ENCODE measurements around the gene FBXO10. TPM values are rescaled to one million over a fixed set of nuclear protein-coding genes. Genes with fewer than 3 reads are reported as not detected.

FBXO10 gene
- total RNA-seq, 1 donor = 28.6 TPM

DNA sequence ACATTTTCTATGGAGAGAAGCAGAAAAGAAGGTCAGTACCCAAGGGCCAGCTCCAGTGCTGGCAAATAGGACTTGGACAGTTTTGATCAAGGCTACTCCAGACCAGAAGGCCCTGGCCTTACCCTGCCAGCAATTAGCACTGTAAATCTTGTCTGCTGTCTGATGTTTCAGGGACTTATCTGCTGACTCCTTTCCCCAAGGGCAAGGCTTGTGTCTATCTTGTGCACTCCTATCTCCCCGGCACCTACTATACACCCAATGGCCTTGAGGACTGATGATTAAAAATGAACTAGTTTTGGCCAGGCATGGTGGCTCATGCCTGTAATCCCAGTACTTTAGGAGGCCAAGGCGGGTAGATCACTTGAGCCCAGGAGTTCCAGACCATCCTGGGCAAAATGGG, 53.2 kb downstream of the FBXO10 start:
- no peaks in the 10 kb centered on the region for H4K20me1 ChIP-seq (ENCODE audit: insufficient read depth, low read length)
- no peak overlapping the region for H3K27ac ChIP-seq (ENCODE audit: low read depth, low read length)
- no peak overlapping the region for H2AFZ ChIP-seq (ENCODE audit: low read length)
- no peak for DNase-seq (ENCODE audit: insufficient read length, low spot score, missing footprints)
- H3K4me3 ChIP-seq (ENCODE audit: insufficient read depth, low read length) = no peak overlapping the region
- TF ChIP-seq, protein P1, sequence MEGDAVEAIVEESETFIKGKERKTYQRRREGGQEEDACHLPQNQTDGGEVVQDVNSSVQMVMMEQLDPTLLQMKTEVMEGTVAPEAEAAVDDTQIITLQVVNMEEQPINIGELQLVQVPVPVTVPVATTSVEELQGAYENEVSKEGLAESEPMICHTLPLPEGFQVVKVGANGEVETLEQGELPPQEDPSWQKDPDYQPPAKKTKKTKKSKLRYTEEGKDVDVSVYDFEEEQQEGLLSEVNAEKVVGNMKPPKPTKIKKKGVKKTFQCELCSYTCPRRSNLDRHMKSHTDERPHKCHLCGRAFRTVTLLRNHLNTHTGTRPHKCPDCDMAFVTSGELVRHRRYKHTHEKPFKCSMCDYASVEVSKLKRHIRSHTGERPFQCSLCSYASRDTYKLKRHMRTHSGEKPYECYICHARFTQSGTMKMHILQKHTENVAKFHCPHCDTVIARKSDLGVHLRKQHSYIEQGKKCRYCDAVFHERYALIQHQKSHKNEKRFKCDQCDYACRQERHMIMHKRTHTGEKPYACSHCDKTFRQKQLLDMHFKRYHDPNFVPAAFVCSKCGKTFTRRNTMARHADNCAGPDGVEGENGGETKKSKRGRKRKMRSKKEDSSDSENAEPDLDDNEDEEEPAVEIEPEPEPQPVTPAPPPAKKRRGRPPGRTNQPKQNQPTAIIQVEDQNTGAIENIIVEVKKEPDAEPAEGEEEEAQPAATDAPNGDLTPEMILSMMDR (IDR thresholded peaks at IDR 0.05; ENCODE audit: extremely low read depth, low read depth, low read length) = no peak
- no peaks in the 10 kb centered on the region for H3K4me1 ChIP-seq (ENCODE audit: insufficient read depth, low read length)
- no peaks in the 10 kb centered on the region for H3K79me2 ChIP-seq (ENCODE audit: insufficient read depth, low read length)
- no peaks in the 10 kb centered on the region for H3K27me3 ChIP-seq (ENCODE audit: insufficient read depth, low read length)
- H3K4me2 ChIP-seq (ENCODE audit: insufficient read depth, low read length) = no peak overlapping the region
- peaks cover 40% of the 10 kb centered on the region for H3K36me3 ChIP-seq (ENCODE audit: insufficient read depth, low read length)
- no peaks in the 10 kb centered on the region for H3K9me3 ChIP-seq (ENCODE audit: low read depth, low read length)

- Histone ChIP-seq H3K36me3 (ENCODE audit: insufficient read depth, low read length) (peaks cover 40% of the 10 kb centered on the region), H2AFZ (ENCODE audit: low read length) (no peak overlapping the region), H4K20me1 (ENCODE audit: insufficient read depth, low read length) (no peaks in the 10 kb centered on the region), H3K4me2 (ENCODE audit: insufficient read depth, low read length) (no peak overlapping the region), H3K27me3 (ENCODE audit: insufficient read depth, low read length) (no peaks in the 10 kb centered on the region), H3K27ac (ENCODE audit: low read depth, low read length) (no peak overlapping the region), H3K79me2 (ENCODE audit: insufficient read depth, low read length) (no peaks in the 10 kb centered on the region), H3K4me3 (ENCODE audit: insufficient read depth, low read length) (no peak overlapping the region), H3K4me1 (ENCODE audit: insufficient read depth, low read length) (no peaks in the 10 kb centered on the region), H3K9me3 (ENCODE audit: low read depth, low read length) (no peaks in the 10 kb centered on the region)
- no peak for DNase-seq (ENCODE audit: insufficient read length, low spot score, missing footprints)
- TF ChIP-seq, protein P1 (IDR thresholded peaks at IDR 0.05; ENCODE audit: extremely low read depth, low read depth, low read length) = no peak
Measured at GRCh38 chr9:37521111-37521510, 55.1 kb downstream of the FBXO10 start.

DNA sequence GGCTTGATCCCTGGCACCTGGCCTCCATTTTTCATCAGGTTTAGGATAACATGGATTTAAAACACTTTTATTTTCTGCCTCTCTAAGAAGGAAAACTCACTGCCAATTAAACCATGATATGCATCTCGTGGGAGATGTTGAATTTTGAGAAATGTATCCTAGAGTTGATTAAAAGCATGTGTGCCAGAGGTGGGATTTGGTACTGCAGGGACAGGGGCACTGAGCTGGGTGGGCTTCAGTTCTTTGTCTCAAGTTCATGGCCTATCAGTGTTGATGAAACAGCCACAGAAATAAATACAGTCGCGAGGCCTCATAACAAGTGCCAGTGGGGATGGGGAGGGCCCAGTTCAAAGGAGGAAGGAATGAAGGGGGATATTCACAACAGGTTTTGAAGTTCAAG, 55.5 kb downstream of the FBXO10 start:
- Histone ChIP-seq H3K27me3 (ENCODE audit: insufficient read depth, low read length) (no peaks in the 10 kb centered on the region), H3K79me2 (ENCODE audit: insufficient read depth, low read length) (no peaks in the 10 kb centered on the region), H2AFZ (ENCODE audit: low read length) (no peak overlapping the region), H3K4me1 (ENCODE audit: insufficient read depth, low read length) (no peaks in the 10 kb centered on the region), H3K4me2 (ENCODE audit: insufficient read depth, low read length) (no peak overlapping the region), H3K36me3 (ENCODE audit: insufficient read depth, low read length) (peaks cover 37% of the 10 kb centered on the region), H3K4me3 (ENCODE audit: insufficient read depth, low read length) (no peak overlapping the region), H3K27ac (ENCODE audit: low read depth, low read length) (no peak overlapping the region), H3K9me3 (ENCODE audit: low read depth, low read length) (no peaks in the 10 kb centered on the region), H4K20me1 (ENCODE audit: insufficient read depth, low read length) (no peaks in the 10 kb centered on the region)
- DNase-seq (ENCODE audit: insufficient read length, low spot score, missing footprints) = no peak
- TF ChIP-seq, protein P1 (IDR thresholded peaks at IDR 0.05; ENCODE audit: extremely low read depth, low read depth, low read length) = no peak

GRCh38 chr9:37517923-37518322, 58.3 kb downstream of the FBXO10 start:
- H3K9me3 ChIP-seq (ENCODE audit: low read depth, low read length) = no peaks in the 10 kb centered on the region
- TF ChIP-seq, protein P1 (IDR thresholded peaks at IDR 0.05; ENCODE audit: extremely low read depth, low read depth, low read length) = no peak
- no peak overlapping the region for H3K4me3 ChIP-seq (ENCODE audit: insufficient read depth, low read length)
- no peaks in the 10 kb centered on the region for H3K79me2 ChIP-seq (ENCODE audit: insufficient read depth, low read length)
- no peak for DNase-seq (ENCODE audit: insufficient read length, low spot score, missing footprints)
- H3K4me1 ChIP-seq (ENCODE audit: insufficient read depth, low read length) = no peaks in the 10 kb centered on the region
- H3K4me2 ChIP-seq (ENCODE audit: insufficient read depth, low read length) = no peak overlapping the region
- H4K20me1 ChIP-seq (ENCODE audit: insufficient read depth, low read length) = no peaks in the 10 kb centered on the region
- no peak overlapping the region for H3K27ac ChIP-seq (ENCODE audit: low read depth, low read length)
- no peaks in the 10 kb centered on the region for H3K27me3 ChIP-seq (ENCODE audit: insufficient read depth, low read length)
- H3K36me3 ChIP-seq (ENCODE audit: insufficient read depth, low read length) = peaks cover 22% of the 10 kb centered on the region
- H2AFZ ChIP-seq (ENCODE audit: low read length) = no peak overlapping the region
